Activated naive CD8-positive, alpha-beta T cell treated with anti-CD3 and anti-CD28 coated beads, Interleukin-2, amount 50 U/mL, for 24 hours (primary cell): Measurements from ENCODE around the gene BORCS8.
"Not testable (repeated sequence)": the region's sequence is repeated elsewhere in the genome, so short reads cannot be mapped to it uniquely, and the experiment has no call there.

ENCODE experiments used
- ATAC-seq: fragments of 150-1000 bp; cut with Tn5 transposase; one replicate; pipeline ENCODE4 v1.10.0; 2021
- DNase-seq: peaks from one replicate; pipeline ENCODE4 v3.0.0; 2021
- H3K27ac Mint-ChIP-seq: one replicate; pipeline ENCODE4 v1.8.0; 2021; ENCODE audit warnings: mild to moderate bottlenecking, mixed read lengths
- H3K27me3 Mint-ChIP-seq: one replicate; pipeline ENCODE4 v1.8.0; 2021; ENCODE audit warnings: mixed read lengths
- H3K36me3 Mint-ChIP-seq: one replicate; pipeline ENCODE4 v1.8.0; 2021; ENCODE audit warnings: low read depth, mixed read lengths
- H3K4me1 Mint-ChIP-seq: one replicate; pipeline ENCODE4 v1.8.0; 2021; ENCODE audit warnings: mixed read lengths
- H3K4me3 Mint-ChIP-seq: one replicate; pipeline ENCODE4 v1.8.0; 2021; ENCODE audit warnings: mild to moderate bottlenecking, moderate library complexity, mixed read lengths
- H3K9me3 Mint-ChIP-seq: one replicate; pipeline ENCODE4 v1.8.0; 2021; ENCODE audit warnings: mixed read lengths

The BORCS8 gene

GRCh38 chr19:19176950-19177349 lies 15.0 kb downstream of the BORCS8 start:
- DNase-seq (no peak), ATAC-seq (no peak)
- Mint-ChIP-seq H3K27ac (no peak overlapping the region), H3K36me3 (peaks cover 10% of the 10 kb centered on the region), H3K9me3 (no peaks in the 10 kb centered on the region), H3K4me3 (no peak overlapping the region), H3K4me1 (no peaks in the 10 kb centered on the region), H3K27me3 (no peaks in the 10 kb centered on the region)

- not testable (repeated sequence) for ATAC-seq, H3K27ac Mint-ChIP-seq, DNase-seq, H3K36me3 Mint-ChIP-seq, H3K27me3 Mint-ChIP-seq, H3K9me3 Mint-ChIP-seq, H3K4me3 Mint-ChIP-seq
- H3K4me1 Mint-ChIP-seq: peaks cover 13% of the 10 kb centered on the region
These were observed 18.7 kb downstream of the BORCS8 start for GRCh38 chr19:19173243-19173642.

GRCh38 chr19:19171821-19172532 lies 20.0 kb downstream of the BORCS8 start:
- H3K27ac Mint-ChIP-seq: no peak overlapping the region
- DNase-seq: no peak
- H3K4me1 Mint-ChIP-seq: peaks cover 13% of the 10 kb centered on the region
- ATAC-seq: no peak
- peaks cover 4% of the 10 kb centered on the region for H3K36me3 Mint-ChIP-seq
- no peaks in the 10 kb centered on the region for H3K27me3 Mint-ChIP-seq
- no peaks in the 10 kb centered on the region for H3K9me3 Mint-ChIP-seq
- no peak overlapping the region for H3K4me3 Mint-ChIP-seq

GRCh38 chr19:19170873-19171672 lies 20.9 kb downstream of the BORCS8 start:
- H3K4me1 Mint-ChIP-seq: peaks cover 13% of the 10 kb centered on the region
- ATAC-seq (no peak), DNase-seq (no peak)
- no peaks in the 10 kb centered on the region for H3K27me3 Mint-ChIP-seq
- H3K9me3 Mint-ChIP-seq: no peaks in the 10 kb centered on the region
- H3K27ac Mint-ChIP-seq: no peak overlapping the region
- H3K4me3 Mint-ChIP-seq: no peak overlapping the region
- peaks cover 4% of the 10 kb centered on the region for H3K36me3 Mint-ChIP-seq

GRCh38 chr19:19170053-19170872 lies 21.7 kb downstream of the BORCS8 start, which contains the start of gene MEF2B:
MEF2B (minus strand) TSS chr19:19170263; CDS start chr19:19150735, 19,528 bp downstream.
- no peaks in the 10 kb centered on the region for H3K27me3 Mint-ChIP-seq
- ATAC-seq: peak; percentile 93
- H3K4me3 Mint-ChIP-seq: peak within 1 kb of the TSS; percentile 32
- peak; percentile 79 for DNase-seq
- peaks cover 2% of the 10 kb centered on the region for H3K36me3 Mint-ChIP-seq
- no peaks in the 10 kb centered on the region for H3K9me3 Mint-ChIP-seq
- H3K27ac Mint-ChIP-seq: no peak within 1 kb of the TSS
- peaks cover 13% of the 10 kb centered on the region for H3K4me1 Mint-ChIP-seq

GRCh38 chr19:19169236-19170052 lies 22.5 kb downstream of the BORCS8 start:
- no peak for ATAC-seq
- H3K27ac Mint-ChIP-seq: no peak overlapping the region
- no peaks in the 10 kb centered on the region for H3K27me3 Mint-ChIP-seq
- peaks cover 2% of the 10 kb centered on the region for H3K36me3 Mint-ChIP-seq
- peak overlapping the region; percentile 32 for H3K4me3 Mint-ChIP-seq
- H3K9me3 Mint-ChIP-seq: no peaks in the 10 kb centered on the region
- DNase-seq: no peak
- H3K4me1 Mint-ChIP-seq: peaks cover 13% of the 10 kb centered on the region

- H3K27ac Mint-ChIP-seq: no peak overlapping the region
- H3K9me3 Mint-ChIP-seq: no peaks in the 10 kb centered on the region
- H3K36me3 Mint-ChIP-seq: peaks cover 2% of the 10 kb centered on the region
- no peaks in the 10 kb centered on the region for H3K27me3 Mint-ChIP-seq
- DNase-seq (no peak), ATAC-seq (no peak)
- H3K4me3 Mint-ChIP-seq: no peak overlapping the region
- peaks cover 13% of the 10 kb centered on the region for H3K4me1 Mint-ChIP-seq
These were observed 24.3 kb downstream of the BORCS8 start for GRCh38 chr19:19167612-19168011.

GRCh38 chr19:19165396-19165795 lies 26.6 kb downstream of the BORCS8 start:
- Mint-ChIP-seq H3K4me3 (no peak overlapping the region), H3K4me1 (peaks cover 12% of the 10 kb centered on the region), H3K9me3 (no peaks in the 10 kb centered on the region), H3K27ac (no peak overlapping the region), H3K36me3 (no peaks in the 10 kb centered on the region), H3K27me3 (no peaks in the 10 kb centered on the region)
- no peak for ATAC-seq
- no peak for DNase-seq

- Mint-ChIP-seq H3K4me3 (no peak overlapping the region), H3K27ac (no peak overlapping the region), H3K27me3 (no peaks in the 10 kb centered on the region), H3K36me3 (no peaks in the 10 kb centered on the region), H3K4me1 (peaks cover 10% of the 10 kb centered on the region), H3K9me3 (no peaks in the 10 kb centered on the region)
- no peak for ATAC-seq
- DNase-seq: no peak
These were observed 29.5 kb downstream of the BORCS8 start for GRCh38 chr19:19162495-19162894.

- Mint-ChIP-seq H3K36me3 (peaks cover 10% of the 10 kb centered on the region), H3K4me1 (peaks cover 10% of the 10 kb centered on the region), H3K27ac (no peak overlapping the region), H3K4me3 (no peak overlapping the region), H3K9me3 (no peaks in the 10 kb centered on the region), H3K27me3 (no peaks in the 10 kb centered on the region)
- DNase-seq (peak; percentile 9), ATAC-seq (peak; percentile 18)
These were observed 31.4 kb downstream of the BORCS8 start for GRCh38 chr19:19160461-19161035.

GRCh38 chr19:19159534-19159933 lies 32.4 kb downstream of the BORCS8 start:
- Mint-ChIP-seq H3K27ac (no peak overlapping the region), H3K4me3 (no peak overlapping the region), H3K27me3 (no peaks in the 10 kb centered on the region), H3K4me1 (peaks cover 10% of the 10 kb centered on the region), H3K9me3 (no peaks in the 10 kb centered on the region), H3K36me3 (peaks cover 13% of the 10 kb centered on the region)
- DNase-seq: no peak
- ATAC-seq: no peak

- Mint-ChIP-seq H3K4me3 (no peak overlapping the region), H3K4me1 (peaks cover 10% of the 10 kb centered on the region)
These were observed 34.1 kb downstream of the BORCS8 start for GRCh38 chr19:19157808-19158207.

GRCh38 chr19:19155495-19156219 lies 36.3 kb downstream of the BORCS8 start:
- Mint-ChIP-seq H3K4me3 (no peak overlapping the region), H3K27me3 (no peaks in the 10 kb centered on the region), H3K9me3 (no peaks in the 10 kb centered on the region), H3K4me1 (peaks cover 7% of the 10 kb centered on the region), H3K27ac (no peak overlapping the region), H3K36me3 (peaks cover 13% of the 10 kb centered on the region)
- ATAC-seq (no peak), DNase-seq (no peak)

More at GRCh38 chr19:19157808-19158207, 34.1 kb downstream of the BORCS8 start:
- H3K27me3 Mint-ChIP-seq: no peaks in the 10 kb centered on the region
- peaks cover 13% of the 10 kb centered on the region for H3K36me3 Mint-ChIP-seq
- DNase-seq: no peak
- ATAC-seq: no peak
- H3K9me3 Mint-ChIP-seq: no peaks in the 10 kb centered on the region
- H3K27ac Mint-ChIP-seq: no peak overlapping the region
